WTC11 (cell line): ENCODE data around the gene PLTP.

ENCODE experiments used
- ATF2 ChIP-seq: sonication (generic); formaldehyde crosslinking; IDR thresholded peaks from 2 replicates; pipeline ENCODE4 v1.8.1; 2022; ENCODE audit warnings: low read depth, missing genetic modification reagents, borderline replicate concordance
- CDX4 ChIP-seq: fragments of 250-450 bp; sonication (Bioruptor Pico); IDR thresholded peaks from 2 replicates; pipeline ENCODE4 v1.9.0; 2021; ENCODE audit warnings: moderate library complexity, mild to moderate bottlenecking, inconsistent platforms, borderline replicate concordance
- CTCF ChIP-seq: fragments of 200-600 bp; IDR thresholded peaks from 2 replicates; pipeline ENCODE4 v1.8.0; 2022; ENCODE audit warnings: antibody characterized with exemption
- JUN ChIP-seq: sonication (generic); formaldehyde crosslinking; IDR thresholded peaks from 2 replicates; pipeline ENCODE4 v1.8.0; 2023; ENCODE audit warnings: mild to moderate bottlenecking, missing genetic modification reagents
- NR2C2 ChIP-seq: sonication (generic); formaldehyde crosslinking; IDR thresholded peaks from 2 replicates; pipeline ENCODE4 v1.8.0; 2022; ENCODE audit warnings: mild to moderate bottlenecking, missing genetic modification reagents
- ZNF121 ChIP-seq: sonication (generic); formaldehyde crosslinking; IDR thresholded peaks from 2 replicates; pipeline ENCODE4 v1.8.0; 2023; ENCODE audit warnings: missing genetic modification reagents
- ZNF423 ChIP-seq: fragments of 250-450 bp; sonication (Bioruptor Pico); IDR thresholded peaks from 2 replicates; pipeline ENCODE4 v2.1.2; 2022; ENCODE audit warnings: mild to moderate bottlenecking, moderate library complexity

GRCh38 chr20:45925821-45926506 lies 14.0 kb upstream of the PLTP start:
- no peak for TF ChIP-seq NR2C2 (CRISPR knock-in tag)
- no peak for TF ChIP-seq ZNF121
- TF ChIP-seq ZNF423 = no peak
- no peak for TF ChIP-seq CTCF
- no peak for TF ChIP-seq ATF2 (CRISPR knock-in tag)
- no peak for TF ChIP-seq JUN (CRISPR knock-in tag)
- no peak for TF ChIP-seq CDX4 (CRISPR knock-in tag)
